HG03045 (cell line): ENCODE measurements around the gene PYGO2.

Experiments
- ATAC-seq: cut with Tn5 transposase; IDR thresholded peaks from one replicate; pipeline ENCODE4 v1.9.1; 2021; ENCODE audit warnings: mild to moderate bottlenecking, moderate library complexity; ENCODE audit not compliant: unreplicated experiment

PYGO2 gene

DNA sequence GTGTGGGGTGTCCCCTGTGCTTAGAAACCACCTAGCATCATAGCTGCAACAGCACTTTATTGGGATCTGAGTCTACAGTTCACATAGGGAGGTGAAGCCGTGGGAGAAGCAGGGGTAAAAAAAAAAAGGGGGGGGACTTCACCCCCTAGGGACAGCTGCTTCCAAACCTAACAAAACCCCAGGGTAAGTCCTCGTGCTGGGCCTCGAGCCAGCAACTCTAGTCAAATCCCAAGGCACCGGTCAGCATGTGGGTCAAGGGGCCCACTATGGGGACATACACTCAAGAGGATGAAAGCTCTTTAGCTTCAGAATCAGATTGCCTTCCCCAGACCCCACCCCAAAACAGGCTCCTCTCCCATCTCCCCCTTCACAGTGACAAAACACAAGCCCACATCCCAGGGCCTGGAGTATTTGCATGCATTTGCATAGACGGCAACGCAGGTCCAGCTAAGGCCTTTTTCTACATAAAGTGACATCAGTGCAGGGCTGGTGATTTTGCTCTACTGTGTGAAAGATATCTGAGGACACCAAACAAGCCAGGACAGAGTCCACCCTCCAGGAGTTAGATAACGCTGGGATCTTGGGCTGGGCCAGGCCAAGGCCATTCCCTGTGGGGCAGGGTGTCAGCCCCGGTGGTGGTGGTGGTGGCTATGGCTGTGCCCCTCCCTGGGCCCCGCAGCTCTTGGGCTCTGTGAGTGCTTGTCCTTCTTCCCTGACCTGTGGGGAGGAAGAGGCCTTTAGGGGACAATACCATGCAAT, 17.0 kb downstream of the PYGO2 start:
- ATAC-seq, result no peak

DNA sequence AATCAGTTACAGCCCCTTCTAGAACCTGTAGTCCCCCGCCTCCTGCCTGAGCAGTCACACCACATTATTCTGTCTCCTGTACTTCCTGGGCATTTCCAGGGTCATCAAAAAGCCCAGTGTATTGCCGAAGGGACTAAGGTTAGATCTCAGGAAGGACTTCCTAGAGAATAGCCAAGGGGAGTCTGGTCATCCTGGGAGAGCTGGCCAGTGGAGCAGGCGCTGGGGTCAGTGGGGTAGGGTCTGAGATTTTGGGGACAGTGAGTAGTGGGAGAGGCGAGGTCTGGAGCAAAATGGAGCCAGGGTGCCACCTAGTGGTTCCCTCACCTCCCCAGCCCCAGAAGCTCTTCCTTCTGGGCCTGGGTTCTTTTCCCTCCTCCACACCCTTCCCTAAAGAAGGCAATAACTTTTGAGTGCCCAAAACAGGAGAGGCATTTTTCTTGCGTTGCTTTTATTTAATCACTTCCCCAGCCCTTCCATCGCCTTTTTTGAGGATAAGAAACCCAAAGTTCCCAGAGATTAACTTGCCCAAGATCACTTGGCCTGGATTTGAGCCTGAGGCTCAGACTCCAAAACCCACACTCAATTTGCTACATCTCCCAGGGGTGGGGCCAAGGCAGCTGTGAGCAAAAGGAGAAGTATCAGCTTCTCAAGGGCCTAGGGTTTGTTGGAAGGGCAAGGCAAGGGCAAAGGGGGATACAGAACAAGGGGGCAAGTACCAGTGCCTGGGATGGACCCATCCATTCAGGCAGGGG, 17.8 kb downstream of the PYGO2 start:
- ATAC-seq, result no peak

DNA sequence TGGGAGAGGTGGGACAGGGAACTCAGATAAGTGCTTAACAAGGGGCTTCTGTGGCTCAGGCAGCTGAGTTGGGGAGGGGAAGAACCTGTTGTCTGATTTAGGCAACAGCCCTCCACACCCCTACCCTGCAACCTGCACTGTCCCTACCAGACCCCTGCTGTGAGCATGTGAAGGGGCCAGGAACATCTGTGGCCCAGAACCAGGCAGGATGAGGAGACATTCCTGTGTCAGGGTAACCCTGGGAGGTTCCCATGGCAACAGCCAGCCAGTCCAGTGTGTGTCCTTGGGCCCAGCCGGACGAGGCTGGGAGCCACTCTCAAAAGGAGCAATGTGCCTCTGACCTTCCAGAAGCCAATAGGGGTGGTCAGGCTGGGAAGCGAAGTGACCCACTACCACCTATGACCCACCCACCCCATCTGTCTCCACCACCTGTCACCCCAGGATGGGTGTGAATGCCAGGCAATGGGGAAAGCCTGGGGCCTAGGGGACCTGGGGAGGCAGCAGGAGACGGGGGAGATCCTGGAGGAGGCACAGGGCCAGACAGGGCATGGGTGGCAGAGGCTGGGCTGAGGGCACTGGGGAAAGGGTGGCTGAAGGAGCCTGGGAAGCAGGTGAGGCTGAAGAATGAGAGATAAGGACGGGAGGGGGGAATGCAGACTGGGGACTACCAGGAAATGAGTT, 20.1 kb downstream of the PYGO2 start:
- no peak for ATAC-seq

DNA sequence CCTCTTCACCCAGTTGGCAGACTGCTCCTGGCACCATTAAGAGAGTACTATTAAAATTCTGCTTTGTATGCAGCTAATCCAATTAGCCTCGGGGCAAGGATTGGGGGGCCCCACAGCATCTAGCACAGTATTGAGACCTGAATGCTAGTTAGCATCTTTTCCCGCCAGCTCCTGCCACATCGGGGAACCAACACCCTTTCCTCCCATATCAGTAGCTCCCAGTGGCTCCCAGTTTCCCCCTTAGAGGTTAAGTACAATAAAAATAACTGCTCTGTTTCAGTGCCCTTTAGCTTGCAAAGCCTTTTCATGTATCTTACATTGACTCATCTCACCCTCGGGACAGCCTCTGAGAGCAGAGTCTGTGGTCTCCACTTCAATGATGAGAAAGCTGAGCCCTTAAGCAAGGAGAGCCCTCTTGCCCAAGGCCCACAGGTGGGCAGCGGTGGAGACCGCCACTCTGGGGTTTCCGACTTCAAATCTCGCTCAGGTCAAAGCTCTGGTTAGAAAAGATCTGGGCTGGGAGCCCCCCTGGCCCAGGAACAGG, 20.9 kb downstream of the PYGO2 start:
- no peak for ATAC-seq

DNA sequence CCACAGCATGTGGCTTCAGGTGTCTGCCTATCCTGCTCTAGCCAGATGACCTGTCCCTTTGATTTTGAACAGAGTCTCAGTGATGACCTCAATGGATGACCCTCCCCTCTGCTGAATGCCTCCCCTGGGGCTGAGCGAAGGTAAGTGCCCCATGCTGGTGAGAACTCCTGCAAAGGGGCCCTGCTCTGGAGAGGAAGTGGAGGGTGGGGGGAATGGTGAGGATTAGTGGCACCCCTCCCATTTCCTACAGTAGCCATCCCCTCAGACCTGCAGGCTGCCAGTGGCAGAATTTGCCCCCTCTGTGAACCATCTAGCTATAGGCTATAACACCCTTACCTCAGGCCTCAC, 21.4 kb downstream of the PYGO2 start:
- no peak for ATAC-seq

DNA sequence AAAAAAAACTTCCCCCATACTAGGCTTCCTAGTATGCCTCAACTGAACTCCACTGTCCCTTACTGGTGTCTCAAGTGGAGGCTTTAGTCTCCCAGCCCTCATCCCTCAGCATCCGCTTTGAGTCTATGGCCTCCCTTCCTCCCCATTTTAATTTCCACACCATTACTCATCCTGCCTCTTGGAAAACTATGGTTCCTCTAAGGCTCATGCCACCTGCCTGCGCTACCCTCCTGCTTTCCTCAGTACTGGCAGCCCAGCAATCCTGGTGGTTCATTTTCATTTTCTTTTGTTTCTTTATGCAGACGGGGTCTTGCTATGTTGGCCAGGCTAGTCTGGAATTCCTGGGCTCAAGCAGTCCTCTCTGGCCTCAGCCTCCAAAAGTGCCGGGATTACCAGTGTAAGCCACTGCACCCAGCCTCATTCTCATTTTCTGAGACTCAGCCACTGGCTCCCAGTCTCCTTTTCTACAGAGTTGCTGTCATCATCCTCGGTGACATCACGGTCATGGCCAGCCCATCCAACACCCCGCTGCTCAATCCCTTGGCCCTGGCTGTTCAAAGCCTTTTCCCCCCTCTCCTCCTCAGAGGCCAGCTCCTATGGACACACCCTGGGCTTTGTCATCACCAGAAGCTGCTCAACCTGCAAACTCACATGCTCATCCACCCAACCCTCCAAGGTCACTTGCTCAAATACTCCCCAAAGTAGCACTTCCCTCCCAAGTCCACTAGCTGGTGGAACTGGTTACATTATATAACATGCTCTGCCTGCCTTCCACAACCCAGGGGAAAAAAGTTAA, 22.8 kb downstream of the PYGO2 start:
- no peak for ATAC-seq

DNA sequence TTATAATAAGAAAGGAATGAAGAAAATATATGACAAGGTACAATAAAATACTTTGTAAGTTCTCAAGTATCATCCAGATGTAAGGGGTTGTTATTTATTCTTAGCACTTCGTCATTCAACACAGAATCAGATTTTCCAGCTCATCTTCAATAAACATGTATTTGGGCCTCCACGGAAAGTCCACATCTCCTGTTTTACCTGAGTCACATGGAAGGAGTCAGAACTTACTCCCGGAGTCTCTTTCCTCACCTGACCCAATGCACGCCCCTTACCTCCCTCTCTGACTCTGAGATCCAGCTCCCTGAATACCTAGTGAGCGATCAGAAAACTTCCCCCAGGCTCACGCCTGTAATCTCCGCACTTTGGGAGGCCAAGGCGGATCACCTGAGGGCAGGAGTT, 23.6 kb downstream of the PYGO2 start:
- no peak for ATAC-seq

DNA sequence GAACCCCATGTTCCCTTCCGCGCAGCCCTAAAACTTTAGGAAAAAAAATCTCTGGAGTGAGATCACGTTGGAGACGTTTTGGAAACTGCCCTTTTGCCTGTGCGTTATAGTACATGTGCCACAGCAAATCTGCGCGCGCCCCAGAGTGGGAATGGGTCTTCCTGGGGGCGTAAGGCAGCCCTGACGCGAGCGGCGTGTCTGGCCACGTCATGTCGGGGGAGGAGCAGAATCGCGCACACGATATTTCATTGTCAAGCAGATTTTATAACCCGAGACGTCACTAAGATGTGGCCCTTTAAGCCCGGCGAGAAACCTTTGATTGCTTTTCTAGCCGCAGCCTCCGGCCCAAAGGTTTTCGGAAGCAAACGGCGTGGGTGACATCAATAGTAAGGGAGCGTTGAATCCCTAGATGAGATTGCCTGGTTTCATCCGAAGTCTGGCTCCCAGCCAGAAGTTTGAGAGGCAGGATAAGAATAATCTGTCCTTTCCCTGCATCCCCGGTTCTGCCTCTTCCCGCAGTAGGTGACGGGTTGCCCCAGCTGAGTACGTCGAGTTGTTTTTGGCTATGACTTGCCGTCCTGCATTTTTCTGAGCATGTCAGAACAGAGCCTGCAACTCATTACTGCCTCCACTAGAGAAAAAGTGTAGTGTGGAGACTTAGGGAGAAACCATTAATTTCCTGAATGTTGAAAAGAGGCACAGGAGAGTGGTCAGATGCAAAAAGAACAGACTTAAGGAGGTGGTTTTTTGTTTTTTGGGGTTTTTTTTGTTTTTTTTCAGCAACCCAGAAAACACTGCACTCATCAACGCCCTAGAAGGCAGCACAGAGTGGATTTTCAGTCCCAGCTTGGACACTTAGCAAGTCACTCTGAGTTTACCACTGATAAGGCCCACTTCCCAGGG, 24.2 kb downstream of the PYGO2 start:
- peak; percentile 52 for ATAC-seq

DNA sequence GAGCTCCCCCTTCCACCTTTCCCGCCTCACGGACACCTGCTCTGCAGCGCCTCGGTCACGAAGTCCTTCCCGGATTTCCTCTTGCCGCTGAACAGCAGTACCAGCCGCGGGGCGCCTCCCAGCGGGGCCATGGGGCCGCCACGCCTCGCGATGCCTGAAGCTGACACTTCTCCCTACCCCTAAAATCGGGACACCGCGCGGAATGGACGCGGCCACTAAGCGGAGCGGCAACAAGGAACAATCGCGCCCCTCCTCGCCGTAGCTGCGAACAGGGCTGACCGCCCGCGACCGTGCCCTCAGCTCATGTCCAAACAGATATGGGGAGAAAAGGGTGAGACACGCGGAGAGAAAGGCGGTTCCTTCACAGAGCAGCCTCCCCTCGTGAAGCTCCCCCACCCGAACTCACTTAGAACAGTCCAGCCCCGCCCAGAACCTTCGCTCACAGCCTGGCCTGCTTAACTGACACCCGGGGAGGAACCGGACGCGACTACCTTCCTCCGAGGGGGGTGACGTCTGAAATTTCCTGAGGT, 25.0 kb downstream of the PYGO2 start, which contains the start of gene PMVK:
PMVK (minus strand) TSS at position 165 of the 530 bp plus-strand sequence; CDS start at position 131, 34 bp downstream.
- peak; percentile 75 for ATAC-seq

DNA sequence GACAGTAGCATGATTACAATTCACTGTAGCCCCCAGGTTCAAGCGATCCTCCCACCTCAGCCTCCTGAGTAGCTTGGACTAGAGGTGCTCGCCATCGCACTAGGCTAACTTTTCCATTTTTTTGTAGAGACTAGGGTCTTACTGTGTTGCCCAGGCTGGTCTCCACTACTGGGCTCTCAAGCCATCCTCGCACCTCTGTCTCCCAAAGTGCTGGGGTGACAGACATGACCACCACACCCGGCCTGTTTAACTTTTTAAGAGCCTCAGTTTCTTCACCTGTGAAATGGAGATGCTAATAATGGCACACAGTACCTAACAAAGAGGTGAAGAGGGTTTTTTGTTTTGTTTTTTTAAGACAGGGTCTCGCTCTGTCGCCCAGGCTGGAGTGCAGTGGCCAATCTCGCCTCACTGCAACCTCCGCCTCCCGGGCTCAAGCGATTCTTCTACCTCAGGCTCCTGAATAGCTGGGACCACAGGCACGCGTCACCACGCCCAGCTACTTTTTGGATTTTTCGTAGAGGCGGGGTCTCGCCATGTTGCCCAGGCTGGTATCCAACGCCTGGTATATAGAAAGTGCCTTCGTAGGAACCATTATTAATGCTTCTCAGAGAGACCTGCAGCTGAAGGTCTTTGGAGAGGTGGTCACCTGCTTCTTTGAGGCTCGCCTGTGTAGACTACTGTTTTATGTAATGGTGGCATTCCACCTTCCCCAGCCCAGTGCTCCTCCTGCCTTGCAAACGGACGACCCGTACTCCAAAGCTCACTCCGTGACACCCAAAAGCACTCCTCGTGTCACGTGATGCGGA, 25.6 kb downstream of the PYGO2 start:
- no peak for ATAC-seq

DNA sequence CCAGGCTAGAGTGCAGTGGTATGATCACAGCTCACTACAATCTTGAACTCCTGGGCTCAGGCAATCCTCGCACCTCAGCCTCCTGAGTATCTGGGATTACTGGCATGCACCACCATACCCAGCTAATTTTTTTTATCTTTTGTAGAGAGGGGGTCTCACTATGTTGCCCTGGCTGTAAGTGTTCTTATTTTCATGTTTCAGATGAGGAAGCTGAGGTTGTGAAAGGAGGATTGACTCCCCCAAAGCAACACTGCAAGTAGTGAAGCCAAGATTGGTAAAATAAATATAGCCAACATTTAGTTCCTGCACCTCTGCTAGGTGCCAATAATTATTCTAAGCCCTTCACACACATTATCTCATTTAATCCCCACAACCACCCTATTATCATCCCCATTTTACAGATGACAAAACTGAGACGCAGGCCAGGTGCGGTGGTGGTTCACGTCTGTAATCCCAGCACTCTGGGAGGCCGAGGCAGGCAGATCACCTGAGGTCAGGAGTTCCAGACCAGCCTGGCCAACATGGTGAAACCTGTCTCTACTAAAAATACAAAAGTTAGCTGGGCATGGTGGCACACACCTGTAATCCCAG, 27.1 kb downstream of the PYGO2 start:
- ATAC-seq, result no peak

DNA sequence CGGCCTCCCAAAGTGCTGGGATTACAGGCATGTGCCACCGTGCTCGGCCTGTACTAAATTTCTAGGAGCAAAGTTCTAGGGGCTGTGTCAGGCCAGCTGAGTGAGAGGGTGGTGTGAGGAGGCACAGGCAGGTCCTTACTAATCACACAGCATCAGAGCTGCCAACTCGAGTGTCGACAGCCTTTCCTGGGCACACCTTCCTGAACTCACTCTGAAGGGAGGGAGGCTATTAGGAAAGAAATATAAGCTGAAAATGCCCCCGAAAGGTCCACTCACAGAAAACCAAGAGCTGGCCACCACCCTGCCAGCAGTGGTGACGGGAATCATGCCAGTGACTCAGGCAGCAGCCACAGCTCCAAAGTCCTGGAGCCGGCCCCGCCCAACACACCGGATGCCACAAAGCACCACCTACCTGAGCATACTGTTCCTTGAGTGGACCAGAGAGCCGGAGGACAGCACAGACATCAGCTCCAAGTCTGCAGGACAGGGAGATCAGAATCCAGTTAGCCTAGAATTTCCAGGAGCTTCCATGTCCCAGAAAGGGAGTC, 29.6 kb downstream of the PYGO2 start:
- no peak for ATAC-seq

DNA sequence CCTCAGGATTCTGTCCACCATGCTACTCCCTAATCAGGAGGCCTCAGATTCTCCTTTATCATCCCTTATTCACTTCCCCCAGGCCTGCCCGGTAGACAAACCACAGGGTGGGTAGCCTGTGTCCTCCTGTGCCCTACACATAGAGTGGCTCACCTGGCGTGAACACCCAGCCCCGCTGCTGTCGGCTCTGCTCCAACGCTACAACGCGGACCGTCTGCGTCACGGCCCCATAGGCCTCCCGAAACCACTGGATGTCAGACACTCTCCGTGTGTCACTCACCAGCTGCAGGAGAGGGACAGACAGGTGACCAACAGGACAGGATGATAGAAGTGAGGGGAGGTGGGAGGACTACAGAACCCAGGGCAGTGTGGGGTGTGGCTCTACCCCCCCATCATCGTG, 35.4 kb downstream of the PYGO2 start:
- ATAC-seq, result no peak

DNA sequence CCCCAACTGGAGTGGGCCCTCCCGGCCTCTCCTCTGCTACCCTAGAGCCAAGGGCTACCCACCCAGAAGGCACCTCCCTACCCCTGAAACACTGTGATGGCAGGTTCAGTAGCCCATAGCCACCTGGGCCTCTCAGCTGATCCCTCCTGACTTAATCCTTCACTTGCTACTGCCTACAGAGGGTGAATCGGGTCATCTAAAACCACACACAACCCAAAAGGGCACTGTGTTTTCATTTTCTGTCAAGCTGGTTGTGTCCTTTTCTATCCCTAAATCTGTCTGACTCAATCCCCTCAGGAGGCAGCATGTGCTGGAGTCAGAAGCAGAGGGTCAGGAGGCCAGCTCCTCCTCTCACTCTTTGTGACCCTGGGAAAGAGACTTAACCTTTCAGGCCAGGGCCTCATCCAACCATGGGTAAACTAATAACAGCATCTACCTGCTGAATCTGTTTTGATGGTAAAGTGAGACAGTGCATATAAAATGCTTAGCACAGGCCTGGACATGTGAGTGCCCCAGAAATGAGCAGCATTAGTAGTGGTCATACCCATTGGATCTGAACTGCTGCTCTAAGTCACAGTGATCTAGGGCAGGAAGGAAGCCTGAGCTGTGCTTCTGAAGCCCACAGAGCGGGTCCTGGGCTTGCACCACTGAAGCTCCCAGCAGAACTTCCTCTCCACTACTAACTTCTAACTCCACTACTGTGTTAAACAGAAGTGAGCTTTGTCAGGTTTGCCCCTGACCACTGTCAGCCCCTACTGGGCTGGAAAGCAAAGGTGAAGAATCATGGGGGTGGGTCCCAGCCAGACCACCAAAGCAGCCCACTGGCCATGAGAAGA, 36.0 kb downstream of the PYGO2 start:
- ATAC-seq, result no peak

DNA sequence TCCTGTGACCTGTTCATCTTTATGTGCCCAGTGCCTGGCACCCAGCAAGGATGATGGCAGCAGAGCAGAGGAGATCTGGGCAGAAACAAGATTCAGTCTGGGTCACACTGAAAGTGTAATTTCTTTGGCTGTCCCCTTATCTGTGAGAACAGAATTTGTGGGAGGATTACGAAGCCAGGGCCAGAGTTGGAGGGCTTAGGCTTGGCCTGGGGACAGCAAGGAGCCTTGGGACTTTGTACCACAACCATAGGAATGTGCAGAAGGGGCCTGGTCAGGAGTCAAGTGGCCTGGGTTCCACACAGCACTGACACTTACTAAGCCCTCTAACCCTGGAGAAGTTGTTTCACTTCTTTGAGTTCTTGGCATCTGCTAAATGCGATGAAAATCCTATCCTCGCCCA, 37.9 kb downstream of the PYGO2 start:
- no peak for ATAC-seq

DNA sequence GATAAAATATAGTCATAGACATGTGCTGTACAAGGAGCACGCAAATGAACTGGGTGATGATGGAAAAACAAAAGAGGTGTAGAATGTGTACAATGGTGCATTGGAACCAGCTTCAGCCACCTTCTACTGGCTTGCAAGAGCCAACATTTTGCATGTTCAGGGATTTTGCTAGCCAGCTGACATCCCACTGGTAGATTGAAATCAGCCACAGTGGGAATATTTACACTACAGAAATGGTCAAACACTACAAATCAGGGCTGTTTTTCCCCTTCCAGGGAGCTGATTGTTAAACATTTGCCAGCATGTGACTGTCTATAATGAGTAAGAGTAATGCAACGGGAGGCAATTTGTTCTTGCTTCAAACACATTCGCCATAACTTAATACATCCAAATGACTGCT, 48.3 kb downstream of the PYGO2 start:
- no peak for ATAC-seq

DNA sequence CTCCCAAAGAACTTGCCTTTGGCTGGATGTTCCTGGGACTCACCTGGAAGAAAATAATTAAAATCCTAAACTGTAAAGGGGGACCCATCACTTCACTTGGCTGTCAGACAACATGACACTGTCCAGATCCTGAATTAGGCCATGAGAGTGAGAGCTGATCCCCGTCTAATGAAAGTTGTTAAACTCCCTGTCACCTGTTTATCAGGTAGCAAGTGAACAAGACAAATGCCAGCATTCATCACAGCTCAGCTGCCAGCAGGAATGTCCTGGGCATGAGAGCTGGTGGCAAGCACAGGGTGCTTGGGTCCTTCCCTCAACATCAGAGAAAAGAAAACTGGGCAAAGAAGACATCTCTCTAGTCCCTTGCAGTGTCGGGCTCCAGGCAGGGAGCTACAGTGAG, 48.8 kb downstream of the PYGO2 start:
- no peak for ATAC-seq
